Trophoblast cell (in vitro differentiated cells and primary cell): ENCODE results near the gene CD6.

Experiments used
- DNase-seq, 2 donors: peaks; one replicate each; pipeline ENCODE4 v3.0.0-alpha.2; 2016
- H2AFZ ChIP-seq: 2 replicates; pipeline ENCODE4 v1.6.1; 2013; ENCODE audit warnings: low read length, moderate library complexity, mild to moderate bottlenecking; ENCODE audit not compliant: insufficient read depth, poor library complexity
- H2AK5ac ChIP-seq: 2 replicates; pipeline ENCODE4 v1.6.1; 2013; ENCODE audit warnings: mild to moderate bottlenecking, low read length
- H2BK120ac ChIP-seq: 2 replicates; pipeline ENCODE4 v1.6.1; 2013; ENCODE audit warnings: low read length, mild to moderate bottlenecking, moderate library complexity; ENCODE audit not compliant: insufficient read depth, poor library complexity
- H2BK12ac ChIP-seq: 2 replicates; pipeline ENCODE4 v1.6.1; 2013; ENCODE audit warnings: mild to moderate bottlenecking, low read length, moderate library complexity
- H2BK5ac ChIP-seq: 2 replicates; pipeline ENCODE4 v1.6.1; 2013; ENCODE audit warnings: low read length, low read depth, moderate library complexity, mild to moderate bottlenecking; ENCODE audit not compliant: poor library complexity
- H3K14ac ChIP-seq: 2 replicates; pipeline ENCODE4 v1.6.1; 2013; ENCODE audit warnings: mild to moderate bottlenecking, low read length
- H3K18ac ChIP-seq: 2 replicates; pipeline ENCODE4 v1.6.1; 2013; ENCODE audit warnings: mild to moderate bottlenecking, low read length
- H3K23ac ChIP-seq: 2 replicates; pipeline ENCODE4 v1.6.1; 2013; ENCODE audit warnings: low read length
- H3K27ac ChIP-seq: 2 replicates; pipeline ENCODE4 v1.5.1; 2013; ENCODE audit warnings: low read depth, mild to moderate bottlenecking, inconsistent platforms, low read length, moderate library complexity
- H3K27me3 ChIP-seq: 2 replicates; pipeline ENCODE4 v1.6.1; 2013; ENCODE audit warnings: inconsistent platforms, mild to moderate bottlenecking, low read length, moderate library complexity; ENCODE audit not compliant: insufficient read depth
- H3K36me3 ChIP-seq, 2 experiments: 1 replicate in 1 of 2; 2 replicates in 1 of 2; pipeline ENCODE4 v1.6.1; 2013; ENCODE audit warnings: low read length in 2 of 2, mild to moderate bottlenecking in 2 of 2, moderate library complexity in 1 of 2; ENCODE audit not compliant: insufficient read depth in 2 of 2, control insufficient read depth in 1 of 2
- H3K4ac ChIP-seq: 2 replicates; pipeline ENCODE4 v1.6.1; 2013; ENCODE audit warnings: low read depth, mild to moderate bottlenecking, low read length, moderate library complexity
- H3K4me1 ChIP-seq, 2 experiments: 1 replicate in 1 of 2; 2 replicates in 1 of 2; pipeline ENCODE4 v1.6.1; 2013; ENCODE audit warnings: low read length in 2 of 2, mild to moderate bottlenecking in 2 of 2, moderate library complexity in 1 of 2; ENCODE audit not compliant: insufficient read depth in 2 of 2, control insufficient read depth in 1 of 2
- H3K4me2 ChIP-seq: 2 replicates; pipeline ENCODE4 v1.6.1; 2013; ENCODE audit warnings: inconsistent platforms, mild to moderate bottlenecking, low read length, moderate library complexity
- H3K4me3 ChIP-seq: 2 replicates; pipeline ENCODE4 v1.5.1; 2013; ENCODE audit warnings: mild to moderate bottlenecking, low read depth, low read length, inconsistent platforms
- H3K79me1 ChIP-seq: one replicate; pipeline ENCODE4 v1.6.1; 2013; ENCODE audit warnings: low read length
- H3K79me2 ChIP-seq: 2 replicates; pipeline ENCODE4 v1.6.1; 2013; ENCODE audit warnings: low read length, mild to moderate bottlenecking; ENCODE audit not compliant: control insufficient read depth, insufficient read depth, poor library complexity
- H3K9ac ChIP-seq: 2 replicates; pipeline ENCODE4 v1.6.1; 2013; ENCODE audit warnings: mild to moderate bottlenecking, low read length
- H3K9me3 ChIP-seq: 2 replicates; pipeline ENCODE4 v1.6.1; 2013; ENCODE audit warnings: low read depth, mild to moderate bottlenecking, control low read depth, inconsistent platforms, low read length; ENCODE audit not compliant: insufficient read depth
- H4K12ac ChIP-seq: 2 replicates; pipeline ENCODE4 v1.6.1; 2013; ENCODE audit warnings: low read depth, mild to moderate bottlenecking, low read length, moderate library complexity
- H4K8ac ChIP-seq: 2 replicates; pipeline ENCODE4 v1.6.1; 2013; ENCODE audit warnings: low read depth, mild to moderate bottlenecking, low read length, moderate library complexity
- H4K91ac ChIP-seq: one replicate; pipeline ENCODE4 v1.6.1; 2013; ENCODE audit warnings: low read depth, mild to moderate bottlenecking, low read length, moderate library complexity
- WGBS: extraction: QIAGEN DNeasy Blood & Tissue Kit; methylation state at CpG from one replicate; pipeline ENCODE4 v1.1.7; 2013; ENCODE audit warnings: missing lambda C conversion rate; ENCODE audit not compliant: insufficient read length, insufficient coverage; ENCODE audit errors: extremely low coverage; 5-methylcytosine and 5-hydroxymethylcytosine counted together

The CD6 gene

DNA sequence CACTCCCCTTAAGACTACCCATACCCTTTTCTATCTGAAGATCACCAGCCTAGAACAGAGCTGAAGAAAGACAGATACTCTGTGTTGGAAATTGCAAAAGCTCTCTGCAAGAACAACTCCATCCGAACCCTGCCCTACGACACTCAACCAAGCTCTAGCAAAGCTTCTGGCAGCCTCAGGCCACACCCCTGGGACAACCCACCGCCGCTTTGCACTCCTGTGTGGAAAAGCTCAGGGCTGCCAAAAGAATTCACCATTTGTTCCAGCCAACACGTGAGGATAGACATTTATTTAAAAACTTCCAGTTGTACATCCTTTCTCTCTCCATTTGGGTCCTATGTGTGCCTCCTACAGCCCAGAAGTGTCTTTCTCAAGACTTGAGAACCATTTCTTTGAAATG lies 68.4 kb downstream of the CD6 start:
- H3K27ac ChIP-seq: no peak overlapping the region
- no peak overlapping the region for H4K8ac ChIP-seq
- H2AK5ac ChIP-seq: no peak overlapping the region
- no peak overlapping the region for H3K4me2 ChIP-seq
- no CpG with 5 or more reads among the region's 5 CpGs for WGBS
- no peak overlapping the region for H3K14ac ChIP-seq
- H3K23ac ChIP-seq: no peak overlapping the region
- no peaks in the 10 kb centered on the region for H3K4me1 ChIP-seq
- no peak overlapping the region for H4K12ac ChIP-seq
- no peaks in the 10 kb centered on the region for H3K79me2 ChIP-seq
- H2BK5ac ChIP-seq: no peak overlapping the region
- no peaks in the 10 kb centered on the region for H3K79me1 ChIP-seq
- DNase-seq: no peak
- no peak overlapping the region for H3K18ac ChIP-seq
- no peak overlapping the region for H2AFZ ChIP-seq
- no peak overlapping the region for H2BK120ac ChIP-seq
- no peak overlapping the region for H2BK12ac ChIP-seq
- no peaks in the 10 kb centered on the region for H3K9me3 ChIP-seq
- no peaks in the 10 kb centered on the region for H3K36me3 ChIP-seq
- no peaks in the 10 kb centered on the region for H3K27me3 ChIP-seq
- H3K9ac ChIP-seq: no peak overlapping the region
- H4K91ac ChIP-seq: no peak overlapping the region
- no peak overlapping the region for H3K4ac ChIP-seq
- no peak overlapping the region for H3K4me3 ChIP-seq

DNA sequence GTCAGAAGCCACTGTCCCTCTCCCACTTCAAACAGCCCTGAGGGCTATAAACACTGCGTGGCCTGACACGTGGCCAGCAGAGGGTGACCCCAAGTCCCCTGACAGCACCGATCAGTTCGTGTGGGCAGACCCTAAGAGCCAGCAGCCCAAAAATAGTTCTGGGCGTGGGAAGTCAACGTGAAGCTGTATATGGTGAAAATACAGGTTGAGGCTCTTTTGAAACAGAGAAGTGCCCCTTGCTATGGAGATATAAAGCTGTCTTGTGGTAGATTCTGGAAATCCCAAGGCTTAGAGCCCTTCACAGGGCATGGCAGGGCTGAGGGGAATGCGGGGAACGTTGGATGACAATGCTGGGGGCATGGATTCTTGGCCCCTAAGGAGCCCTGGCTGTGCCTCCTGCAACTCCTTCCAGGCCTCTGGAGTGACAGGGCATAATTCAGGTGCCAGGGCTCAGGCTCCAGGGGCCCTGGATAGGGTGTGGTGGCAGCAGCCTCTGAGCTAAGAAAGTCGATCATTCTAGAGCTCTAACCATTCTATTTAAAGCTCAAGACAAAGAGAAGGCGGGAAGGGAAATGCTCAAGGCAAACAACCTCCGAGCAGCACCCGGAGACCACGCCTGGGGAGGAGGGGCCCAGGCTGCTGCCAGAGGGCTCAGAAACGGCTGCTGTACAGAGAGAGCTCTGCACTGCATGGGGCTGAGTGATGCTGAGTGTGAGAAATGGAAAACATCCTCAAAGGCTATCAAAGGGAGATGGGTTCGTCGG lies 70.5 kb downstream of the CD6 start:
- H3K27me3 ChIP-seq: no peaks in the 10 kb centered on the region
- H3K27ac ChIP-seq: no peak overlapping the region
- no peak overlapping the region for H3K23ac ChIP-seq
- no peak overlapping the region for H2BK120ac ChIP-seq
- peak overlapping the region; percentile 49 for H4K12ac ChIP-seq
- no peak overlapping the region for H3K4ac ChIP-seq
- H3K79me2 ChIP-seq: no peaks in the 10 kb centered on the region
- no peaks in the 10 kb centered on the region for H3K79me1 ChIP-seq
- H2BK12ac ChIP-seq: no peak overlapping the region
- H2AFZ ChIP-seq: no peak overlapping the region
- WGBS: no CpG with 5 or more reads among the region's 16 CpGs
- H3K4me2 ChIP-seq: no peak overlapping the region
- no peak overlapping the region for H2AK5ac ChIP-seq
- no peak overlapping the region for H3K9ac ChIP-seq
- no peaks in the 10 kb centered on the region for H3K4me1 ChIP-seq
- no peaks in the 10 kb centered on the region for H3K36me3 ChIP-seq
- no peak for DNase-seq
- H2BK5ac ChIP-seq: no peak overlapping the region
- no peak overlapping the region for H4K8ac ChIP-seq
- H3K4me3 ChIP-seq: no peak overlapping the region
- H3K14ac ChIP-seq: no peak overlapping the region
- H3K9me3 ChIP-seq: no peaks in the 10 kb centered on the region
- no peak overlapping the region for H4K91ac ChIP-seq
- no peak overlapping the region for H3K18ac ChIP-seq

DNA sequence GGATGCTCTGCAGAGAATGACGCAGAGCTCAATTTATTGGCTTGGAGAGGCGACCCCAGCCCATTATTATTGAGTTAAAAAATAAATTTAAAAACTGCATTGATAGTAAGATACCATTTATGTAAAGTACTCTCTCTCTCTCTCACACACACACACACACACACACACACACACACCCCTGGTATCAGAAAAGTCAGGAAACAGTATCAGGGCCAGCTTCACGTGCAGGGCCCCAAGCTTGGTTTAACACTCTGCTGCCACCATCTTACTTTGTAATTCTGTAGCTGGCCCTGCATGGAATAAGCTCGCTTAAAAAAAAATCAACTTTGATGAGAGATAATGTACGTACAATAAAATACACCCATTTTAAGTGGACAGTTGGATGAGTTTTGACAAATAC lies 71.1 kb downstream of the CD6 start:
- H3K4me3 ChIP-seq: no peak overlapping the region
- H2BK120ac ChIP-seq: no peak overlapping the region
- no peak overlapping the region for H4K12ac ChIP-seq
- DNase-seq: no peak
- H2AFZ ChIP-seq: no peak overlapping the region
- H3K23ac ChIP-seq: no peak overlapping the region
- H4K8ac ChIP-seq: no peak overlapping the region
- no peak overlapping the region for H2AK5ac ChIP-seq
- no peaks in the 10 kb centered on the region for H3K79me1 ChIP-seq
- H3K4ac ChIP-seq: no peak overlapping the region
- no peaks in the 10 kb centered on the region for H3K4me1 ChIP-seq
- no peak overlapping the region for H2BK5ac ChIP-seq
- no peaks in the 10 kb centered on the region for H3K36me3 ChIP-seq
- H3K4me2 ChIP-seq: no peak overlapping the region
- no peak overlapping the region for H4K91ac ChIP-seq
- no peak overlapping the region for H3K9ac ChIP-seq
- H3K27ac ChIP-seq: no peak overlapping the region
- no peaks in the 10 kb centered on the region for H3K79me2 ChIP-seq
- H3K14ac ChIP-seq: no peak overlapping the region
- H3K9me3 ChIP-seq: no peaks in the 10 kb centered on the region
- H2BK12ac ChIP-seq: no peak overlapping the region
- H3K27me3 ChIP-seq: no peaks in the 10 kb centered on the region
- H3K18ac ChIP-seq: no peak overlapping the region
- WGBS: no CpG with 5 or more reads among the region's 5 CpGs

DNA sequence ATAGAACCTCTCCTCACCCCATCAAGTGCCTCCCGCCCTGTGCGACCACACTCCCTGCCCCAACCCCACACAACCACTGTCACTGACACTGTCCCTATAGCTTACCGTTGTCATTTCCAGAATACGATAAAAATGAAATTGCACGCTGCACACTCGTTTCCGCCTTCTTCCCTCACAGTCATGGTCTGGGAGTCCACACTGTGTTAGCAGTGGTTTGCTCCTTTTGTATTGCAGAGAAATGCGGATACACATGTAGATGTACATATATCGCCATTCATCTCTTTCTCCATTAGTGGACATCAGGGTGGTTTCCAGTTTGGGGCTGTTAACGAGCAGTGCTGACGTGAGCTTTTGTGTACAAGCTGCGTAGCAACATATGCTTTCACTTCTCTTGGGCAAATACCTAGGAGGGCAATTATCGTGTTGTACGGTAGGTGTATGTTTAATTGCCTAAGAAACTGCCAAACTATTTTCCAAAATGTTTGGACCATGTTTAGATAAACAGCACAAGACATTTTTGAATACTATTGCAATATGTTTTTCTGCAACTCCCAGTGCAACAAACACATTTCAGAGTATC lies 71.6 kb downstream of the CD6 start:
- Histone ChIP-seq H3K14ac (no peak overlapping the region), H4K12ac (no peak overlapping the region), H3K4ac (no peak overlapping the region), H2BK120ac (no peak overlapping the region), H3K4me1 (no peaks in the 10 kb centered on the region), H3K18ac (no peak overlapping the region), H2BK5ac (no peak overlapping the region), H3K79me1 (no peaks in the 10 kb centered on the region), H2BK12ac (no peak overlapping the region), H2AFZ (no peak overlapping the region), H3K27ac (no peak overlapping the region), H3K4me3 (no peak overlapping the region), H4K8ac (no peak overlapping the region), H3K9ac (no peak overlapping the region), H3K23ac (no peak overlapping the region), H3K27me3 (no peaks in the 10 kb centered on the region), H2AK5ac (no peak overlapping the region), H3K36me3 (no peaks in the 10 kb centered on the region), H3K4me2 (no peak overlapping the region), H4K91ac (no peak overlapping the region), H3K79me2 (no peaks in the 10 kb centered on the region), H3K9me3 (no peaks in the 10 kb centered on the region)
- peak in 1 of 2 donors; percentile 13 for DNase-seq
- no CpG with 5 or more reads among the region's 14 CpGs for WGBS
